ENCODE measurements around the gene PARD3. TPM values are rescaled to one million over a fixed set of nuclear protein-coding genes. Genes with fewer than 3 reads are reported as not detected.
"Not testable (repeated sequence)": the region's sequence is repeated elsewhere in the genome, so short reads cannot be mapped to it uniquely, and the experiment has no call there.

The PARD3 gene
- total RNA-seq, 1 donor: 42.1 TPM

- no peak overlapping the region for H3K4me3 ChIP-seq (ENCODE audit: low read depth, low read length)
- DNase-seq (ENCODE audit: low read depth): peak; percentile 76
- TF ChIP-seq CTCF (IDR thresholded peaks at IDR 0.05; ENCODE audit: insufficient read depth, low read length): no peak
These were observed 56.6 kb downstream of the PARD3 start for GRCh38 chr10:34758447-34758996.

- TF ChIP-seq CTCF (IDR thresholded peaks at IDR 0.05; ENCODE audit: insufficient read depth, low read length): no peak
- no peak overlapping the region for H3K4me3 ChIP-seq (ENCODE audit: low read depth, low read length)
- no peak for DNase-seq (ENCODE audit: low read depth)
These were observed 57.2 kb downstream of the PARD3 start for GRCh38 chr10:34757933-34758332.

GRCh38 chr10:34757181-34757580 lies 57.9 kb downstream of the PARD3 start:
- H3K4me3 ChIP-seq (ENCODE audit: low read depth, low read length); DNase-seq (ENCODE audit: low read depth): not testable (repeated sequence)

GRCh38 chr10:34756584-34756983 lies 58.5 kb downstream of the PARD3 start:
- no peak for TF ChIP-seq CTCF (IDR thresholded peaks at IDR 0.05; ENCODE audit: insufficient read depth, low read length)
- no peak overlapping the region for H3K4me3 ChIP-seq (ENCODE audit: low read depth, low read length)
- DNase-seq (ENCODE audit: low read depth): no peak

GRCh38 chr10:34753014-34753757 lies 61.9 kb downstream of the PARD3 start:
- no peak for TF ChIP-seq CTCF (IDR thresholded peaks at IDR 0.05; ENCODE audit: insufficient read depth, low read length)
- no peak overlapping the region for H3K4me3 ChIP-seq (ENCODE audit: low read depth, low read length)
- DNase-seq (ENCODE audit: low read depth): no peak

GRCh38 chr10:34751272-34751671 lies 63.8 kb downstream of the PARD3 start:
- no peak for TF ChIP-seq CTCF (IDR thresholded peaks at IDR 0.05; ENCODE audit: insufficient read depth, low read length)
- no peak overlapping the region for H3K4me3 ChIP-seq (ENCODE audit: low read depth, low read length)
- DNase-seq (ENCODE audit: low read depth): no peak

- not testable (repeated sequence) for DNase-seq (ENCODE audit: low read depth); H3K4me3 ChIP-seq (ENCODE audit: low read depth, low read length)
These were observed 64.3 kb downstream of the PARD3 start for GRCh38 chr10:34750795-34751194.

- no peak for DNase-seq (ENCODE audit: low read depth)
- H3K4me3 ChIP-seq (ENCODE audit: low read depth, low read length): no peak overlapping the region
- TF ChIP-seq CTCF (IDR thresholded peaks at IDR 0.05; ENCODE audit: insufficient read depth, low read length): no peak
These were observed 66.3 kb downstream of the PARD3 start for GRCh38 chr10:34748767-34749166.
